ENCODE data around the gene RALGDS. TPM values are rescaled to one million over a fixed set of nuclear protein-coding genes. Genes with fewer than 3 reads are reported as not detected.

RALGDS gene
- total and polyA plus RNA-seq, 2 of the 4 experiments (the other 2 are of a cell fraction): 13.1 to 36.9 TPM

DNA sequence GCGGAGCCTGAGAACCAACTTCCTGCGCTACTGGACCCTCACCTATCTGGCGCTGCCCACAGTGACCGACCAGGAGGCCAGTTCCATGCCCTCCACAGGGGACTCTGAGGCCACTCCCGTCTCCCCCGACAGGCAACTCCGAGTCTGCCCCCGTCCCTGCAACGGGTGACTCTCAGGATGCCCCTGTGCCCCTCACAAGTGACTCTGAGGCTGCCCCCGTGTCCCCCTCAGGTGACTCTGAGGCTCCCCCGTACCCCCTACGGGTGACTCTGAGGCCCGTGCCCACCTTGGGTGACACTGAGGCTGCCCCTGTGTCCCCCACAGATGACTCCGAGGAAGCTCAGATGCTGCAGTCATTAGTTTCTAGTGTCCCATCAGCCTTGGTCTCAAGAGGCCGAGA, 34.1 kb downstream of the RALGDS start:
- Histone ChIP-seq H2BK120ac (ENCODE audit: low read depth, low read length) (no peak overlapping the region), H2AK5ac (ENCODE audit: low read depth, low read length) (no peak overlapping the region), H2AK9ac (replicated peaks; ENCODE audit: low read depth, low read length, poor library complexity) (no peak overlapping the region), H4K5ac (ENCODE audit: low read depth, low read length) (no peak overlapping the region), H2BK5ac (ENCODE audit: low read depth, low read length, poor library complexity, severe bottlenecking) (no peak overlapping the region), H2AFZ (replicated peaks; ENCODE audit: low read length, poor library complexity) (no peak overlapping the region), H2BK20ac (ENCODE audit: low read depth, low read length) (no peak overlapping the region), H3K14ac (replicated peaks; ENCODE audit: low read depth, low read length) (no peak overlapping the region), H3K4me2 (ENCODE audit: low read depth, low read length) (no peak overlapping the region), H2BK15ac (ENCODE audit: low read depth, low read length) (no peak overlapping the region), H3K79me1 (ENCODE audit: low read depth in 1 of 2, low read length in 2 of 2) (no peaks in the 10 kb centered on the region), H3K27ac (ENCODE audit: insufficient read depth, low read length) (no peak overlapping the region), H3K23ac (ENCODE audit: low read depth, low read length) (no peak overlapping the region), H4K91ac (ENCODE audit: insufficient read depth, low read depth, low read length) (no peak overlapping the region), H3K27me3 (ENCODE audit: control insufficient read depth, insufficient read depth, low read length) (peaks cover 4% of the 10 kb centered on the region; the same call in 1 of the 2 replicates), H3K9ac (ENCODE audit: low read depth, low read length) (no peak overlapping the region), H3K9me3 (ENCODE audit: control insufficient read depth, insufficient read depth, low read length) (no peaks in the 10 kb centered on the region), H3K56ac (ENCODE audit: extremely low read depth, insufficient read depth, low read length) (no peak overlapping the region), H3K18ac (ENCODE audit: low read depth, low read length) (no peak overlapping the region), H4K8ac (ENCODE audit: low read depth in 2 of 2, low read length in 2 of 2) (no peak overlapping the region), H3K4me1 (ENCODE audit: control insufficient read depth, insufficient read depth, low read length) (no peaks in the 10 kb centered on the region), H3K4ac (ENCODE audit: low read depth, low read length) (no peak overlapping the region), H3K36me3 (ENCODE audit: control insufficient read depth, insufficient read depth, low read length) (no peaks in the 10 kb centered on the region), H3K4me3 (ENCODE audit: insufficient read depth, low read depth, low read length) (no peak overlapping the region), H3K9me1 (ENCODE audit: insufficient read depth, low read length) (no peaks in the 10 kb centered on the region), H4K20me1 (ENCODE audit: insufficient read depth, low read length) (no peaks in the 10 kb centered on the region)
- intact Hi-C loops (cut with micrococcal nuclease): no loop called here
- no TSS peak for BruUV-seq (replicated peaks)
- dilution Hi-C loops (cut with HindIII; ENCODE audit: low sequenced_read_pairs, unreplicated experiment): no loop called here
- WGBS, 2 experiments (ENCODE audit: extremely low coverage in 2 of 2, insufficient read length in 1 of 2): 67% methylated on average over 6 of the region's 15 CpGs; no CpG with 5 or more reads in 1 of the 2 experiments
- TF ChIP-seq RCOR1 (IDR thresholded peaks at IDR 0.05; ENCODE audit: insufficient replicate concordance, low read length): no peak
- no peak for TF ChIP-seq RFX5 (IDR thresholded peaks at IDR 0.05; ENCODE audit: low read depth, low read length)
- no peak for TF ChIP-seq RAD21 (IDR thresholded peaks at IDR 0.05; ENCODE audit: low read length)
- TF ChIP-seq, protein P1, sequence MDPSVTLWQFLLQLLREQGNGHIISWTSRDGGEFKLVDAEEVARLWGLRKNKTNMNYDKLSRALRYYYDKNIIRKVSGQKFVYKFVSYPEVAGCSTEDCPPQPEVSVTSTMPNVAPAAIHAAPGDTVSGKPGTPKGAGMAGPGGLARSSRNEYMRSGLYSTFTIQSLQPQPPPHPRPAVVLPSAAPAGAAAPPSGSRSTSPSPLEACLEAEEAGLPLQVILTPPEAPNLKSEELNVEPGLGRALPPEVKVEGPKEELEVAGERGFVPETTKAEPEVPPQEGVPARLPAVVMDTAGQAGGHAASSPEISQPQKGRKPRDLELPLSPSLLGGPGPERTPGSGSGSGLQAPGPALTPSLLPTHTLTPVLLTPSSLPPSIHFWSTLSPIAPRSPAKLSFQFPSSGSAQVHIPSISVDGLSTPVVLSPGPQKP (IDR thresholded peaks at IDR 0.05; ENCODE audit: borderline replicate concordance, low read depth, low read length): no peak
- no peak for TF ChIP-seq FOS (IDR thresholded peaks at IDR 0.05; ENCODE audit: low read depth, low read length)
- TF ChIP-seq NFE2L2 (IDR thresholded peaks at IDR 0.05; ENCODE audit: low read depth, low read length): no peak
- no peak for TF ChIP-seq USF2 (IDR thresholded peaks at IDR 0.05; ENCODE audit: low read depth, low read length)
- TF ChIP-seq MAZ (IDR thresholded peaks at IDR 0.05; ENCODE audit: borderline replicate concordance, low read depth, low read length): no peak
- TF ChIP-seq POLR2A (IDR thresholded peaks at IDR 0.05; ENCODE audit: low read depth, low read length): no peak
- in situ Hi-C loops (cut with MboI; ENCODE audit: low sequenced_read_pairs): no loop called here
- DNase-seq (no peak), ATAC-seq (ENCODE audit: low read depth) (no peak)
- POLR2A ChIA-PET (ENCODE audit: unreplicated experiment): no interaction called here
- CTCF ChIA-PET: interaction anchor here (0.6 kb wide), 1 partner anchor 12 kb away, joined by 3 read pairs; no protein-coding TSS in a partner anchor

All from IMR-90 (cell line).